VCaP (cell line): ENCODE measurements around the gene DUSP8.
A peak's percentile ranks its signal among the peaks of the same experiment; 100 is the strongest.
"Not testable (repeated sequence)": the region's sequence is repeated elsewhere in the genome, so short reads cannot be mapped to it uniquely, and the experiment has no call there.

Experiments used
- H3K27ac ChIP-seq: fragments of 450-650 bp; 2 replicates; pipeline ENCODE4 v1.5.1; 2017
- CTCF ChIP-seq: fragments of 450-650 bp; conservative IDR thresholded peaks from 2 replicates; pipeline ENCODE4 v1.5.1; 2017; ENCODE audit warnings: mild to moderate bottlenecking, moderate library complexity

Gene DUSP8

GRCh38 chr11:1572197-1573076, at the start of gene DUSP8:
Gene DUSP8, minus strand, starts transcription at chr11:1572271. Its CDS starts 6,445 bp downstream, at chr11:1565826.
- peak within 1 kb of the TSS; percentile 84 for H3K27ac ChIP-seq
- TF ChIP-seq CTCF = no peak

GRCh38 chr11:1619449-1619848, 47.4 kb upstream of the DUSP8 start:
- no peak for TF ChIP-seq CTCF
- H3K27ac ChIP-seq = no peak overlapping the region

- H3K27ac ChIP-seq = no peak overlapping the region
- no peak for TF ChIP-seq CTCF
Observed at GRCh38 chr11:1618231-1618630, 46.2 kb upstream of the DUSP8 start.

- no peak within 1 kb of the TSS for H3K27ac ChIP-seq
- no peak for TF ChIP-seq CTCF
Observed at GRCh38 chr11:1608363-1608762, 36.3 kb upstream of the DUSP8 start, which contains the start of gene KRTAP5-3. Gene KRTAP5-3, minus strand, starts transcription at chr11:1608463. Its CDS starts 78 bp downstream, at chr11:1608385.

- H3K27ac ChIP-seq = not testable (repeated sequence)
Observed at GRCh38 chr11:1607901-1608300, 35.8 kb upstream of the DUSP8 start.

GRCh38 chr11:1607156-1607845, 35.2 kb upstream of the DUSP8 start:
- not testable (repeated sequence) for H3K27ac ChIP-seq

- not testable (repeated sequence) for H3K27ac ChIP-seq
Observed at GRCh38 chr11:1605923-1606322, 33.9 kb upstream of the DUSP8 start.

- H3K27ac ChIP-seq = no peak overlapping the region
- TF ChIP-seq CTCF = no peak
Observed at GRCh38 chr11:1604711-1605110, 32.6 kb upstream of the DUSP8 start.

- no peak overlapping the region for H3K27ac ChIP-seq
- TF ChIP-seq CTCF = no peak
Observed at GRCh38 chr11:1604181-1604580, 32.1 kb upstream of the DUSP8 start.
